ENCODE data around the gene SLC38A6. TPM values are rescaled to one million over a fixed set of nuclear protein-coding genes. Genes with fewer than 3 reads are reported as not detected.
A peak's percentile ranks its signal among the peaks of the same experiment; 100 is the strongest.

SLC38A6 gene
- total and polyA plus RNA-seq, 3 donors from 2014 or later, result 20.8 to 28.6 (median 26.6) TPM

GRCh38 chr14:60999536-60999935 lies 18.5 kb downstream of the SLC38A6 start:
- H3K9me3 ChIP-seq, result no peaks in the 10 kb centered on the region
- H3K27me3 ChIP-seq, result no peaks in the 10 kb centered on the region
- no peaks in the 10 kb centered on the region for H3K4me1 ChIP-seq
- intact Hi-C loops (cut with DNase I; ENCODE audit: low total_unique reads), result no loop called here
- DNase-seq, result no peak
- H3K36me3 ChIP-seq (ENCODE audit: low read depth, missing control alignments), result no peaks in the 10 kb centered on the region
- no peak overlapping the region for H3K27ac ChIP-seq
- WGBS, 2 donors, result 92% methylated on average over 2 of the region's 2 CpGs
- no peak overlapping the region for H3K4me3 ChIP-seq
- TF ChIP-seq CTCF (IDR thresholded peaks at IDR 0.05) (no peak), POLR2A (IDR thresholded peaks at IDR 0.05) (no peak)

DNA sequence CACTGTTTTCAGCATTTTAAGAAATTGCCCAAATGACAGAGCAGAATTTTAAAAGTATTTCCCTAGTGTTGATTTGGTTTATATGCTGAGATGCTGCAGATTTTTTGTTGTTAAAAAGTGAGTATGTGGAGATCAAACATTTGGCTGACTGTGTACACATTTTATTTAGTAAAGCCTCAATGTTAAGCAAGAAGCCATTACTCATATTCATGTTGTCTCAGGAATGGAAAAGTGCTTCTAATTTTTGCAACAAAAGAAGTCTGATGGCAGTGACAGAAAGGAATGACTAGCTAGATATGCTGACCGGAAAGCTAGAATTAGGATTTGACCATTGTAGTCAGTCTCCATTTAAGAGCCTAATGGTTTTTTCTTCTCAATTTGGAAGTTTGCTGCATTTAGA lies 22.5 kb downstream of the SLC38A6 start:
- WGBS, 2 donors, result 90 to 97% methylated on average over 1 of the region's 1 CpG
- no peaks in the 10 kb centered on the region for H3K9me3 ChIP-seq
- intact Hi-C loops (cut with DNase I; ENCODE audit: low total_unique reads), result no loop called here
- no peak overlapping the region for H3K27ac ChIP-seq
- H3K36me3 ChIP-seq (ENCODE audit: low read depth, missing control alignments), result no peaks in the 10 kb centered on the region
- no peak for DNase-seq
- H3K27me3 ChIP-seq, result no peaks in the 10 kb centered on the region
- no peaks in the 10 kb centered on the region for H3K4me1 ChIP-seq
- no peak overlapping the region for H3K4me3 ChIP-seq
- TF ChIP-seq CTCF (IDR thresholded peaks at IDR 0.05) (no peak), POLR2A (IDR thresholded peaks at IDR 0.05) (no peak)

GRCh38 chr14:61019537-61019936 lies 38.5 kb downstream of the SLC38A6 start:
- no peaks in the 10 kb centered on the region for H3K4me1 ChIP-seq
- no peak overlapping the region for H3K4me3 ChIP-seq
- 79 to 87% methylated on average over 1 of the region's 1 CpG for WGBS, 2 donors
- TF ChIP-seq POLR2A (IDR thresholded peaks at IDR 0.05), result no peak
- no peak for TF ChIP-seq CTCF (IDR thresholded peaks at IDR 0.05)
- no peaks in the 10 kb centered on the region for H3K36me3 ChIP-seq (ENCODE audit: low read depth, missing control alignments)
- H3K9me3 ChIP-seq, result no peaks in the 10 kb centered on the region
- intact Hi-C loops (cut with DNase I; ENCODE audit: low total_unique reads), result no loop called here
- no peaks in the 10 kb centered on the region for H3K27me3 ChIP-seq
- no peak for DNase-seq
- no peak overlapping the region for H3K27ac ChIP-seq

DNA sequence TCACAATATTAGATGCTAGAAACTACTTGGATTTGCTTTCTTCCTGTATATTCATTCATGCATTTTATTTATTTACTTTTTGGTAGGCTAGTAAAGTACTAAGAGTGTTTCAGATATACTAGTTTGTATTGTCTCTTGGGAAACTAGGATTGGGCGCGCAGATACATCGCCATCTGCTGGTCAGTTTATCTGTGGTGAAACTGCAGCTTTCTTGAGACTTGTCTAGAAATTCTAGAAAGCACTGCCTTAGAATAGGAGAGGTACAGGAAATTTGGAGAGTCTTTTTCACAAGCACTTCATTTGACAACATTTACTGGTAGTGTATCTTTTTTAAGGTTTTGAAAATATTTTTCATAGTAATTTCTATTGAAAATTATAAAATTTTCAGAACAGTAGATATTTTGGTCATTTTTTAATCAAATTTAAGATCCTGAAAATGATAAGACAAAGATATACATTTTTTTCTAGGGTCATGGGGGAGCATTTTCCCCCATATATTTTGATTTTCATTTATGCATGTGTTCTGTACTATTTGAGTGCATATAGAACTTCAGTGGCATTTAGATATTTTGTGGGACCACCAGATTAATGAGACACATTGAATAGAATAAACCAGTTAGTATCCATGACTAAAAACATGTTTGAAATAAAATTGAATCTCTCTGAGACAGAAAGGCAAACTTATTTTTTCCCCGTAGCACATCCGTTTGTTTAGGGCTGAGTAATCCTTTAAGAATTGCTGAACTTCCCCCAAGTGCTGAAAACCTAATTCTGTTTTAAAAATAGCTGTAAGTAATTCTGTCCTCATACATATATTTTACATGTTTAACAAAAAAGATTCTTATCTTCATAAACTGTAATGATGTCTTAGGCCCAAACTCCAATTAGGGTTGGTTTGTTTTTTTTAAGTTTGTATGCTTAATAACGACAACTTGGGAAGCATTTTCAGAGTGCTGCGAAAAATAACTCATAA lies 44.5 kb downstream of the SLC38A6 start:
- Histone ChIP-seq H3K9me3 (no peaks in the 10 kb centered on the region), H3K4me1 (no peaks in the 10 kb centered on the region)

More for the DNA sequence above, 44.5 kb downstream of the SLC38A6 start:
- intact Hi-C loops (cut with DNase I; ENCODE audit: low total_unique reads), result loop anchor here (10.0 kb wide), 1 partner anchor 401 kb away; no protein-coding TSS in a partner anchor
- 64 to 70% methylated on average over 7 of the region's 7 CpGs for WGBS, 2 donors
- TF ChIP-seq CTCF (IDR thresholded peaks at IDR 0.05), result peak; percentile 79 to 87 (median 85)
- TF ChIP-seq POLR2A (IDR thresholded peaks at IDR 0.05), result no peak
- Histone ChIP-seq H3K27me3 (no peaks in the 10 kb centered on the region), H3K27ac (no peak overlapping the region), H3K4me3 (no peak overlapping the region), H3K36me3 (ENCODE audit: low read depth, missing control alignments) (no peaks in the 10 kb centered on the region)
- DNase-seq, result peak; percentile 77

All from testis (tissue), 3 donors.